NCI-H1436 treated with DMSO at 0.1 percent for 48 hours (cell line): ENCODE data around the gene NLRP4.
"Not testable (repeated sequence)": the region's sequence is repeated elsewhere in the genome, so short reads cannot be mapped to it uniquely, and the experiment has no call there.

ENCODE experiments used
- DNase-seq: peaks from one replicate; lab custom pipeline; 2025; lab: John Stamatoyannopoulos, UW

The NLRP4 gene

DNA sequence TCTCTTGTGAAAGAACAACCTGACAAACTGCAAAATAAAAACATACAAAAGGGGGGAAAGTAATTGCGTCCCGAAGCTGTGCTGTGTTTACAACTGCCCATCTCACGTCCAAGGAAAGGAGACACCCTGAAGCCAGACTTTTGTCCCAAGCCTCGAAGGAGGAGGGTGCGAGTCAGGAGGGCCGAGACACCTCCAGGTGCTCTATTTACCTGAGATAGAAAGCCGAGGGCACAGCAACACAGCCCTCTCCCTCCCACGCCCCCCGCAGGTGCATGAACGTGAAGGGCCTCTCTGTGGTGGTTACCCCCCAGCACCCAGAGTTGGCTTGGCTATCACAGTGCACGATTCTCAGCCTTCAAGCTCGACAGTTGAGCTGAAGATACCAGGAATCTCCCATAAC is 62.6 kb downstream of the NLRP4 start:
- DNase-seq: no peak

DNA sequence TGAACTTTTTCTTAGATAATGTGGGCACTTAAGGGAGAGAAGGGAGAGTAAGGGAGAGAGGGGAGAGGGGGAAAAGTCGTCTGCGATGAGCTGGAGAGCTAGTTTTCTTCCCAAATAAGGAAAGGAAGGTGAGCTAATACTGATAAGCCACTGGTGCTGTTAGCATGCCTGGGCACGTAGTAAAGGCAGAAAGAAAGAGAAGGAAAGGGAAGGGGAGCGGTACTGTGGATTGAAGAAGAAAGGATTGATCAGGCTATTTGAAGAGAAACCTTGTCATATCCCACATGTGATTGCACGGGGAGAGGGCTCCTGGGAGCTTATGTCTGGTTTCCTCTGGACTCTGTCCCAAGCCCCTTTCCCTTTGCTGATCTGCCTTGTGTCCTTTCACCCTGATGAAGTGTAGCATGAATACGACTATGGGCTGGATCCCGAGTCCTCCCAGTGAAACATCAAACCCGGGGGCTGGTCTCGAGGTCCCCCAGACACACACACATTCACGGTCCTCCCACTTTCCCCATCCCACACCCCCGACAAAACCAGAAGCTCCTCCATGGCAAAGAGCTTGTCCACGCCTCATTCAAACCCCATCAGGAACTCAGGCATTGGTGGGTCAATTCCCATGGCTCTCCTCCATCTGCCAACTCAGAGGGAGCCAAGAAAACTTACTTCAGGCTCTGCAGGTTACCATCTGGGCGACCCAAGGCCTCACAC is 65.2 kb downstream of the NLRP4 start:
- no peak for DNase-seq

DNA sequence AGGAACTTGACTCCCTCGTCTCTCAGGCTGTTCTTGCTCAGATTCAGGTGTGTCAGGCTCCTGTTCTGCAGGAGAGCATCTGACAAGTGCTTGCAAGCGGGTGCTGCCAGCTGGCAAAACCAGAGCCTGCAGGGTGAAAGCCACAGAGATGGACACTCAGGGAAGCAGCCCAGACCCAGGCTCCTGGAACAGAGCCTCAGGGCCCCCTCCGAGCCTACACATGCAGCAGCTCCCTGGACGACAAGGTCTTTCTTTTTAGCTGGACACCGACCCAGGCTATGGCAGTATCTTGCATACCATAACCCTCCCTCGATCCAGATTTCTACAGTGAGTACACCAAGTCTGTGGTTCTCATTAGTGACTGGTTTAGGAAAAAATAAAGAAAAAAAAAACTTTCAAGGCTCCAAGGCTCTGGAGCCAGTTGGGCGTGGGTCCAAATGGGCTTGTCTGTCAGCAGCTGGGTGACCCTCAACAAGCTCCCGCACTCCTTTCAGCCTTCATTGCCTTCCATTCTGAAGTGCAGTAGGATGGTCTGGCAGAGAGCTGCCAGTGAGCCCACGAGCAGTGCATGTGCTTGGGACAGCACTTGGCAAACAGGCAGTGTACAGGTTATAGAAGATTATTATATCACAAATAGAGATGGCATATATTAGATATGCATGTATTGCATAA is 65.9 kb downstream of the NLRP4 start:
- no peak for DNase-seq

DNA sequence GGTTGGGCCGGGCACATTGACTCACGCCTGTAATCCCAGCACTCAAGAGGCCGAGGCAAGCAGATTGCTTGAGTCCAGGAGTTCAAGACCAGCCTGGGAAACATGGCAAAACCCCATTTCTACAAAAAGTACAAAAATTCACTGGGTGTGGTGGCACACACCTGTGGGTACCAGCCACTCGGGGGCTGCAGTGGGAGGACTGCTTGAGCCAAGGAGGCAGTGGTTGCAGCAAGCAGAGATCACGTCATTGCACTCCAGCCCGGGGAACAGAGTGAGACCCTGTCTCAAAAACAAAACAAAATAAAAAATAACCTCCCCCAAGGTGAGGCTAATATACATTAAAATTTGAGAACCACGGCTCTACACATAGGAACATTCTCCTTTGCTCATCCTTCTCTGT is 70.9 kb downstream of the NLRP4 start:
- no peak for DNase-seq

DNA sequence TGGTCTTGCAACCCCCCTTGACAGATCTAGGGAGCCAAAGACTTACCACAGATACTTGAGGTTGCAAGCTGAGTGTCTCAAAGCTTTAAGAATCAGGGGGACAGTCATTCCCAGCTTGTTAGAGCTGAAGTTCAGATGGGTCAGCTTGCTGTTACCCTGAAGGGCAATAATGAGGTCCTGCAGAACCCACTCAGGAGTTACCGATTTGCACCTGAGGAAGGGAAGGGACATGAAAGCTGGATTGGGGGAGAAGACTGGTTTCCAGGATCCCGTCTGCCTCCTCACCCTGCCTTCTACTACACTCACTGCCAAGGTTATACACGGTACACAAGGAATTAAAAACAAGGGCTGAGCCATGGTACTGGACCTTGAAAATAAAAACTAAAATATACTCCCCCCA is 71.4 kb downstream of the NLRP4 start:
- DNase-seq: no peak

DNA sequence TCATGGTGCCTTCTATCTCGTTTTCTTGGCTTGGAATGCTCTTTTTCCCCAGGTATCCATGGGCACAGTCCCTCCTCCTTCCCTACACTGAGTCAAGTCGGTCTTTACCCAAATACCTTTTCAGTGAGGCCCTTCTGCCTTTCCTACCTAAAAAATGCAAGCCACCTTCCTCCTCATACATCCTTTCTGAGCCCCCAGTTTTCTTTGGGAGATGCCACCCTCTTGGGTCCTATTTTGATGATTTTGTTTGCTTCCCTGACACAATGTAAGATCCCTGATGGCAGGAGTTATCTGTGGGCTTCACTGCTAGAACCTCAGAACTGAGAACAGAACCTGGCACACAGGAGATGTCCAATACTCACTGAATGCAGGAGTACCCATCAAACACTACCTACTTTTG is 73.5 kb downstream of the NLRP4 start:
- DNase-seq: no peak

DNA sequence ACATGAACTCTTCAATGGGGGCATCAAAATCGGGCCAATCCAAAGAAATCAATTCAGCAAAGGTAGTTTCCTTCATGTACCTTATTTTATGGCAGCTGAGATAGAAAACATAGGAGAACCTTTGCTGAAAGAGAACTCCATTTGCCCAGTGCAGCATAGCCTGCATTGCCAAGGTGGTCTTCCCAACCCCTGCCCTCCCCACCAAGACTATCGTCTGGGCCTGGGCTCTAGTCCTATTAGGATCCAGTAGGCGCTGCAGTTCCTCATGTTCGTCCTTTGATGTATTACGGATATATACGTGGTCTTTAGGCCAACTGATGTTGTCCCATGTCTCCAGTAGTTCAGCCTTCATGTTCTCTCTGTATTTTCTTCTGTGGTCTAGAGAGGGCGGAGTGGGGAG is 76.6 kb downstream of the NLRP4 start:
- DNase-seq: no peak

DNA sequence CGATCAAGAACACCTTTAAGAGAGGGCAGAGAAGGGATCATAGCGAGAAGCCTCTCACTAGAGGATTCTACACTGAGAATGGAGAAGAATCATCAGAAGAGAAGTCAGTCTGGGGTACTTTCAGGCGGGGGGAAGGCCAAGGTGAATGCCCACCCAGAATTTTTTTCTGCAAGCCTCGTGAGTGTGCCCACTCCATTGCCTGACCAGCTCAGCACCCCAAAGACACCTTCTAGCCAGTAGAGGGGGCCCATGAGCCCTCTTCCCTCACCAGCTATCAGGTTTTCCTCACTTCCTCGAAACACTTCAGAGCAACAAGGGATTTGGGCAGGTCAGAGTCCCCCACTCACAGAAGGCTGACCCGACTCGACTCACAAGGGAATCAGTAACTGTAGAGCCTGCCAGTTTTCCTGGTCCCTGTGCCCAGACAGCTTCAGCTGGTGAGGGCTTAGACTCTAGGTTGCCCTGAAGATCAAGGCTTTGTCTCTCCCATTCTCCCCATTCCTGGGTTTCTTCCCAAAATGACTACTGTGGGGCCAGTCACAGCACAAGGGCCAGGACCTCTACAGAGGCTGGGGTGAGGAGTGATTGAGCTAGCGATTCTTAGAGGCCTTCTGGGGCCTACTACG is 77.4 kb downstream of the NLRP4 start:
- no peak for DNase-seq

DNA sequence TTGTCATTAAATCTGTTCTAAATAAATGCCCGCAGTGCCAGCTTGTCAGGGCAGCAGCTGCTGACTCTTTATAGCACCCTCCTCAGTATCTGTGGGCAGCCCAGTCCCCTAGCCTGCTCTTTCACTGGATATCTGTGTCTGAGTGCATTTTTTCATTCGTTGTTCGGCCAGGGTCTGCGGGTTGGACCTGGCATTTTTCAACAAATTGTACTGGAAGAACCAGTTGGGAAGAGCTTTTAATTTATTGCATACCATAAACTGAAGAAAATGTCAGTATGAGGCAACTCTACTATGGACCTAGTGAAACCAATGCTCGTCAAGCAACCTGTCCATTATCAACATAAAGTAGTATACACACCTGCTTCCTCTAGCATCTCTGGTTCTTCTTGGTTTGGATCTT is 87.2 kb downstream of the NLRP4 start:
- no peak for DNase-seq

DNA sequence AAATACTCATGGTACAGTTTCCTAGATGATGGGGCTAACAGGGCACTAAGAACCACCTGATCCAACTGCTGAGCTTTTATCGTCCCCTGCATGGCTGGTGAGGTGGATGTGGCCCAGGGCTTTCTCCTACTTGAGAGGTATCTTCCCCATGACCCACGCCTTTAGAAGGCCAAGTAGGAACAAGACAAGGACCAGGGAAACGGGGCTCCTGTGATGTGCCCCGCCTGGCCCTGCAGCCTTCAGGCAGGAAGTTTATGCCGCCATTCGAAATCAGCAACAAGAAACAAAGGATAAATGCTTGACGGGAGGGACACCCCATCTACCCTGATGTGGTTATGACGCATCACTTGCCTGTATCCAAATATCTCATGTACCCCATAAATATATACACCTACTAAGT is 91.7 kb downstream of the NLRP4 start:
- no peak for DNase-seq

DNA sequence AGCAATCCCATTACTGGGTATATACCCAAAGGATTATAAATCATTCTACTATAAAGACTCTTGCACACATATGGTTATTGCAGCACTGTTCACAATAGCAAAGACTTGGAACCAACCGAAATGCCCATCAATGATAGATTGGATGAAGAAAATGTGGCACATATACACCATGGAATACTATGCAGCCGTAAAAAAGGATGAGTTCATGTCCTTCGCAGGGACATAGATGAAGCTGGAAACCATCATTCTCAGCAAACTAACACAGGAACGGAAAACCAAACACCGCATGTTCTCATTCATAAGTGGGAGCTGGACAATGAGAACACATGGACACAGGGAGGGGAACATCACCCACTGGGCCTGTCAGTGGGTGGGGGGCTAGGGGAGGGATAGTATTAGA is 92.9 kb downstream of the NLRP4 start:
- DNase-seq: not testable (repeated sequence)

DNA sequence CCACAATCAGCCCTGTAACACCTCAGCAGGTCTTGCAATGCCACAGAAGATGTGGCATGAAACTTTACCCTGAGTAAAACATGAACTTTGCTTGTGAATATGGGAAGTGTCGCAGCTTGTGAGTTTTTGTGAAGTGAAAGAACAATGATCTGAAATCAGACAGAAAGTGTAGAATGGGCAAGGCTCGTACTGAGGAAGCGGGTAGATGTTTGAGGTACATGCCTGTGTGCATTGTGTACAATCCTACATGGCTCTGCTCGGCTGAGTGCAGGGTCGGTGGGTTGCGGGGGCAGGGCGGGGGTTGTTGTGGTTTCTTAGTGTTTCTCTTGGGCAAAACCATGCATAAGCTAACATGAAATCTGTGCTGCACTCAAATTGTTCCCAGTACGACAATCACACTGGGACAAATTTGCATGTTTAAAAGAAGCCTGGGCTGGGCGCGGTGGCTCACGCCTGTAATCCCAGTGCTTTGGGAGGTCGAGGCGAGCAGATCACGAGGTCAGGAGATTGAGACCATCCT is 94.7 kb downstream of the NLRP4 start:
- DNase-seq: no peak
